ENCODE data around the gene APLNR. TPM values are rescaled to one million over a fixed set of nuclear protein-coding genes. Genes with fewer than 3 reads are reported as not detected.
"Not testable (repeated sequence)": the region's sequence is repeated elsewhere in the genome, so short reads cannot be mapped to it uniquely, and the experiment has no call there.

The APLNR gene
- under 0.01 TPM in 2 replicates for total RNA-seq

DNA sequence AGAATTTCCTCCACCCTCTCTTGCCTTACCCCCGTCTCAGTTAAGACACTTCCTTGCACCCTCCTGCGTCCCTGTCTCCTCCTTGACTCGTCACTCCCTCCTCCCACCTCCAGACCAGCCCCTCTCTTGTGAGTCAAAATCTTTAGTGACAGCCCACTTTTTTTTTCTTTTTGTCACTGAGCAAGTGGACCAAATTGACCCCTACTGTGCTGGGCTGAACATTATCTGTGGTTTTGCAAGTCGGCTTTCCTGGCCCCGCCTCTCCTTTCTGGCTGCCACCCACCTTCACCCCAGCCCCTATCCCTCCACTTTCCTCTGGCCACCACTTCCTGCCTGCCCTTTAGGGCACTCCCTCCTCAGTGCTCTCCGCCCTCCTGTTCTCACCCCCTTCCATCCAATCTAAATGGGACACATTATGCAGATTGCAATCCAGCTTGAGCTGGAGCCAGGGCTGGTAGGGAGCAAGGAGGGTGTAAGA, at the start of gene APLNR:
Gene APLNR, minus strand, starts transcription at position 47 of the 478 bp plus-strand sequence. CDS start 246 bp downstream, outside the sequence.
- no peak for DNase-seq (ENCODE audit: low read depth in 2 of 2)

DNA sequence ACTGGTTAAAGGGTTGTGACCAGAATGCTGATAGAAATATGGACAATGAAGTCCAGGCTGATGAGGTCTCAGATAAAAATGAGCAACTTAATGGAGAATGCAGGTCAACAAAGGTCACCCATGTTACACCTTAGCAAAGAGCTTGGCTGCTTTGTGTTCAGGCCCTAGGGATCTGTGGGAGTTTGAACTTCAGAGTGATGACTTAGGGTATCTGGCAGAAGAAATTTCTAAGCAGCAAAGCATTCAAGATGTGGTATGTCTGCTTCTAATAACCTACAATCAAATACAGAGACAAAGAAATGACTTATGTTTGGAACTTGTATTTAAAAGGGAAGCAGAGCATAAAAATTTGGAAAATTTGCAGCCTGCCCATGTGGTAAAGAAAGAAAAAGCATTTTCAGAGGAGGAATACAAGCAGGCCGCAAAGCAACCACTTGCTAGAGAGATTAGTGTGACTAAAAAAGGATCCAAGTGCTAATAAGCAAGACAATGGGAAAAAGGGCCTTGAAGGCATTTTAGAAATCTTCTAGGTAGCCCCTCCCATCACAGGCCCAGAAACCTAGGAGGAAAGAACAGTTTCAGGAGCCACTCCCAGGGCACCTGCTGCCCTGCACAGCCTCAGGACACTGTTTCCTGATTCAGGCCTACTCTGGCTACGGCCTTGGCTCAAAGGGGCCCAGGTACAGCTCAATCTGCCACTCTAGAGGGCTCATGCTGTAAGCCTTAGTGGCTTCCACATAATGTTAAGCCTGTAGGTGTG, 46.4 kb upstream of the APLNR start:
- no peak for DNase-seq (ENCODE audit: low read depth in 2 of 2)

DNA sequence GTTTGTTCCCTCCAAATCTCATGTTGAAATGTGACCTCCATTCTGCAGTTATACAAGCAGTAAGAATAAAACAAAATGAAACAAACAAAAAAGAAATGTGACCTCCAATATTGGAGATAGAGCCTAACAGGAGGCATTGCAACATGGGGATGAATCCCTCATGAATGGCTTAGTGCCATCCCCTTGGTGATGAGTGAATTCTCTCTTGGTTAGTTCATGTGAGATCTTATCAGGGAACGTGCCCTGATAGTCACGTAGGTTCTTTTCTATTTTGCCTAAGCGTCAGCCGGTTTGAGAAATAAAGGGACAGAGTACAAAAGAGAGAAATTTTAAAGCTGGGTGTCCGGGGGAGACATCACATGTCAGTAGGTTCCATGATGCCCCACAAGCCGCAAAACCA, 44.5 kb upstream of the APLNR start:
- not testable (repeated sequence) for DNase-seq (ENCODE audit: low read depth in 2 of 2)

DNA sequence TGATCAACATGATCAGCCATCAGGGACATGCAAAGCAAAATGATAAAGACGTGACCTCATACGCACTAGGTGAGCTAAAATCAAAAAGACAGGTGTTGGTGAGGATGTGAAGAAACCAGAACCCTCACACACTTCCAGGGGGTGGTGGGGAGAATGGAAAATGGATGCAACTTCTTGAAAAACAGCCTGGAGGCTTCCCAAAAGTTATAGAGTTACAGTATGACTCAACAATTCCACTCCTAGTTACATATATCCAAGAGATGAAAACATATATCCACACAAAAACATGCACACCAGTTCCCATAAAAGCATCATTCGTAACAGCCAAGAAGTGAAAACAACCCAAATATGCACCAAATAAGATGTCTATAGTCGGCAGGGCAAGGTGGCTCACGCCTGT, 42.1 kb upstream of the APLNR start:
- no peak for DNase-seq (ENCODE audit: low read depth in 2 of 2)

DNA sequence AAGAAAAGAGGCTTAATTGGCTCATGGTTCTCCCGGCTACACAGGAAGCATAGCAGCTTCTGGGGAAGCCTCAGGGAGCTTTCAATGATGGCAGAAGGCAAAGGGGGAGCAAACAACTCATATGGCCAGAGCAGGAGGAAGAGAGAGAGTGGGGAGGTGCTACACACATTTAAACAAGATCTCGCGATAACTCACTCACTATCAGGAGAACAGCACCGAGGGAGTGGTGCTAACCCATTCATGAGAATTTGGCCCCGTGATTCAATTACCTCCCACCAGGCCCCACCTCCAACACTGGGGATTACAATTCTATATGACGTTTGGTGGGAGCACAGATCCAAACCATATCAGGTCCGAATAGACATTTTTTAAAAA, 41.7 kb upstream of the APLNR start:
- no peak for DNase-seq (ENCODE audit: low read depth in 2 of 2)

DNA sequence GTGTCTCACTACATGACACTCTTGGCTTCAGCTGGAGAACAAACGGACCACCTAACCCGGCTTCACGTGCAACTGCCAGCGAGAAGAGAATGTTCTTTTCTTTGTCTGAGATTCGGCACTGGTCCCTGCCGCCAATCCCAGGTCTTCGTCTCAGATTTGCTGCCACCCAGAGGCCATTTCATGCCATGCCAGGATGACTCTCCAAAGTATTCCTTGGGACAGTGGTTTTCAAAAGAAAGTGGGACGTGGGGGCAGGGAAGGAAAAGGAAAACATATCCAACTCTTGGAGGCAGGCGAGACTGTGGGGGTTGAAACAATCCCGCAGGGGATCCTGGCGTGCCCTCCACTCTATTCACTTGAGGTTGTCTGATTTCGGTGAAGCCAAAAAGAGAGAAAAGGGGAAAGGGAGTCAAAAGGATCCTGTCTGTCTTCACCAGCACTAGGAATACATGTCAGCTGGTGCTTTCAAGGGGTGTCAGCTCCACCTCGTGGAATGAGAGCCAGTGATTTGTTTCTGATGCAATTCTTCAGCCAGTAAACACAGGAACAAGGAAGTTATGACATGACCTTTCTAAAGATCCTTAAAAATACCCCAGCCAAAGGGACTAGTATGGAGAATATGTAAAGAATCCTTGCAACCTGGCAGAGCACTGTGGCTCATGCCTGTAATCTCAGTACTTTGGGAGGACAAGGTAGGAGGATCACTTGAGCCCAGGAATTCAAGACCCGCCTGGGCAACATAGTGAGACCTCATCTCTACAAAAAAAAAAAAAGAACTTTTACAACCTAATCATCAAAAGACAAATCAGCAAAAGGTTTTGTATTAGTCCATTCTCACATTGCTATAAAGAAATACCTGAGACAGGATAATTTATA, 41.0 kb upstream of the APLNR start:
- DNase-seq (ENCODE audit: low read depth in 2 of 2), result peak; percentile 67 to 90

DNA sequence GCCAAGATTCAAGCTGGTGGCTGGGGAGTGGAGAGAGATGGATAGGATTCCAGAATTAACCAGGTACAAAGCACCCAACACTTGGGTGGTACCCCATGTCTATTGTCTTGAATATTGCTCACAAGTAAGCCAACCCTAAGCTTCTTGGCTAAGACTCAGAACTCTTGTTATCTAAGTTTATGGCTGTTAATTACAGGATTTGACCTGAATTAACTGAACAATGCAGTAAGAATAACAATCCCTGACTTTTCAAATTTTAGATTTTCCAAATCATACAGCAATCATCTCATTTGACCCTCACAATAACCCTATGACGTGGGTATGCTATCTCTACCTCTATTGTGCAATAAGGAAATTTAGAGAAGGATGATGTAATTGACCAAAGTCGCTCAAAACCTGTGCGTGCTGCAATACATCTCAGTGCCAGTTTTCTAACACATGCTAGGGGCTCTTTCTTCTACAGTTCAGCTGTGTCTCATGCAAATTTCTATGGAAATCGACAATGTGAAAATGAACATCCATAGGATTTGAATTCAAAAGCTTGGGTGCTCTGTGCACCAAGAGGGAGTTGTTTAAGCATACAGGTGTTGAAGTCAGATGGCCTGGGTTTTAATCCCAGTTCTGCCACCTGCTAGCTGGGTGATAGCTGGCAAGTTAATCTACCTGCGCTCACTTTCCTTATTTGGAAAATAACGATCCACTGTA, 40.1 kb upstream of the APLNR start:
- DNase-seq (ENCODE audit: low read depth in 2 of 2), result peak in 1 of 2 donors; percentile 74

DNA sequence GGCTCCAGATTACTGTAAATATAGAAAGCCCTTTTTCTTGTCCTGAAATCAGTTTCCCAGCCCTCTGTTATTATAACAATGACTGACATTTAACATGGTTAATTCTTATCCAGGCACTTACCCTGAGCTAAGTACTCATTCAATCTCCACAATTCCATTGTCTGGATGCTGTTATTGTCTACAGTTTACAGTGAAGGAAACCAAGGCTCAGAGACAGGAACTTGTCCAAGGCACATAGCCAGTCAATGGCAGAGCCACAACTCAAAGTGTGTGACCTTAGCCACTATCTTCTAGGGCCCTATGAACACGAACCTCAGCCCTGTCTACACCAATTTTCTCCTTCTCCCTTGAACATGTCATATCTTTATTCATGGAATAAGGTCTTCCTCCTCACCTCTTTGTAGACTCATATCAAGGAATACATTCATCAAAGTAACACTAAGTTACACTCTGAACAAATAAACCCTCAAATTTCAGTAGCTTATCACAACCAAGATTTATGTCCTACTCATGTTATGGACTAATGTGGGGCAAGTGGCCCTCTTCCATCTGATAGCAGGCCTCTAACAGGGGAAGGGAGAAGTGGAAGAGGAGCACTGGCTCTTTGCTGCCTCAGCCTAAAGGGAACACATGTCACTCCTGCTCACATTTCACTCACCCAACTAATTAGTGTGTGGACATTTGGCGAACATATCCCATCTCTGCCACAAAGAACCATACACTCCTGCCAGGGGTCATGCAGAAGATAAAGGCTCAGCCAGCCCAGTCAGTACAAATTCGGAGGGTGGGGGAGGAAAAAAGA, 39.3 kb upstream of the APLNR start:
- peak in 1 of 2 donors; percentile 57 for DNase-seq (ENCODE audit: low read depth in 2 of 2)

DNA sequence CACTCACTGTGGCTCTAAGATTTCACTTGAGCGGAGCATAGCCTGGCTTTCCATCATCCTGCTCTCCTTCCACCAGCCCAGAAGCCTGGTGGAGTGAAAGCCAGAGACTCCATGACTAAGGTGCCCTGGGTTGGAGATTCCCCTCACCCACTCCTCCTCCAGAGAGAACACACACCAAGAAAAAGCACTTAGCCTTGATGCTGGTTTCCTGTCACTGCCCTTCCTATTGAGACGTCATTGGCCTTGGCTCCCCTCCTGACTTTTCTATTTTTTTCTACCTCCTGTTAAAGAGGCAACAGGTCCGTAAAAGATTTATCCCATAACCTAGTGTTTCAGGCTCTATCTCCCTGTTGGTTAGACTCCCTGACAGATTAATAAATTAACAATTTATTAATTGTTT, 38.5 kb upstream of the APLNR start:
- DNase-seq (ENCODE audit: low read depth in 2 of 2), result peak in 1 of 2 donors; percentile 89

DNA sequence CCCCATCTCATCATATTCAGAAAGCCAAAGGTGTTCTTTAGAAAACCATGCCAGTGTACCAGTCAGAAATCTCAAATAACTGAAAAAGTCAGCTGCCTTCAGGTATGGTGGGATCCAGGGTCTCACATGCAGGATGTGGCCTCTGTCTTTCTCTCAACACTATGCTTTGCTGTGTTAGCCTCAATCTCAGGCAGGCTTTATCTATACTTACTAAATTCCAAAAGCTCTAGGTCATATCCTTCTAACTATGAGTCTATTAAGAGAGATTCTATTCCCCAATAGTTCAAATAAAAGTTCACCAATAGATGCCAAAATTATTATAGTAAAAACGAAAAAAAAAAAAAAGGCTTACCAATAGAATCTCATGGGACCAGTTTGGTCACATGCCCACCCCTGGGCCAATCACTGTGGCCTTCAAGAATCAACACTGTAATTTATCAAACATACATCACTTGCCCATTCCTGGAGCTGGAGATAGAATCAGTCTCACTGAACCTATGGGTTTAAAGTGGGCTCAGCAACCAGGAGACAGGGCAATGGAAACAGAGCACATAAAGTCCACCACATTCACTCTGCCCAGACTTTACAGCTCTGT, 38.0 kb upstream of the APLNR start:
- DNase-seq (ENCODE audit: low read depth in 2 of 2), result peak in 1 of 2 donors; percentile 29

DNA sequence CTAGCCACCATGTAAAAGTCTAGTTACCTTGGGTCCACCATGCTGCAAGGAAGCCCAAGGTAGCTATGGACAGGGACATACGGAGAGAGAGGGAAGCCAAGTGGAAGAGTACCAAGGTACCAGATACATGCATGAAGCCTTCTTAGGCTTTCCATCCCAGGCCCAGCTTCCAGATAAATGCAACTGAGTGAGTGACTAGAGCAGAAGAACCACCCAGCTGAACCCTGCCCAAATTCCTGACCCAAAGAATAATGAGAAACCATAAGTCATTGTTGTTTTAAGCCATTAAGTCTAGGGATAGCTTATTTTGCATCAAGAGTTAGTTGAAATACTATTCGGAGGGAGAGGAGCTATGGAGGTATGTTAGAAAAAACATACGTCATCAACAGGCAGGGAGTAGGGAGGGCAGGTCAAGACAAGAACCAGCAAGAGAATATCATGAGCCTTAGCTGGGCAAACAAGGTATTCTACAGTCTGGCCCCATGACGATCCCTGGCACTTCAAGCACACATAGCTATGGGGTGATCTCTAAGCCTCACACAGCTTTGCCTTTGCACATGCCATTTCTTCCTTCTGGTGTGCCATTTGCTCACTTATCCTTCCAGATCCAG, 36.5 kb upstream of the APLNR start:
- no peak for DNase-seq (ENCODE audit: low read depth in 2 of 2)

DNA sequence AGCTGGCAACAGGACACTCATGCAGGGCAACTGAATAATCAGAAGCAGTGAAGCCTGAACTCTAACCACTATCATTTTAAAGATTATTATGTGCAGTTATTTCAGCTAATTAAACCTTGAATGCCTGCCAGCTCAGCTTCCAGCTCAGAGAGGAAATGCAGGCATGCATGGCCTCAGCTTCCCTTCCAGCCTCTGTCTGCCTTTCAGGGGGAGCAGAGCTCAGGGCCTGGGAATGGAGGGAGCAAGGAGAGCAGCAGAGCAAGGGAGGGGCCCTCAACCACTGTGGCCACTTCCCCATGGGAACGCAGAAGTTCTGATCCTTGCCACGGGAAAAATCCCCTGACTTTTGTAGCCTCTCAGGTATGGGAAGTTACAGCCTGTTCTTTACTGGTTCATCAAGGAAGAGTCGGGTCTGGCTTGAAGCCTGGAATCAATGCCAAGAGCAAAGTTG, 32.5 kb upstream of the APLNR start:
- DNase-seq (ENCODE audit: low read depth in 2 of 2), result peak; percentile 39 to 57

DNA sequence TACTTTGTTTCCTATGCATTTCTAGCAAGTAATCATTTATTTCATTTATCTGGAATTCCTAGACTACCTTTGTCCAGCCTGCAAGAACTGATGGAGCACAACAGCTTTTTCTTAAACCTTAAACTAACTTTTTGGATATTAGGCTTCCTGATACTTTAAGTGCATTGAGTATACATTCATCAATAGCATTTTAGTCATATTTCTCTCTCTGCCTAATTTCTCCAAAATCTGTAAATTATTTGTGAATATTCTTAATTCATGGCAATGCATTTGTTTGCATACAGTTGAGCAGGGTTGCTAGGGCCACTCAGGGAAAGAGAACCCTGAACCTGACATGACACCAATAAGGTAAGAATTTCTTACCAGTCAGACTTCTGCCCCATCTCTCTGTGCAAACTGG, 29.1 kb upstream of the APLNR start:
- DNase-seq (ENCODE audit: low read depth in 2 of 2), result no peak

DNA sequence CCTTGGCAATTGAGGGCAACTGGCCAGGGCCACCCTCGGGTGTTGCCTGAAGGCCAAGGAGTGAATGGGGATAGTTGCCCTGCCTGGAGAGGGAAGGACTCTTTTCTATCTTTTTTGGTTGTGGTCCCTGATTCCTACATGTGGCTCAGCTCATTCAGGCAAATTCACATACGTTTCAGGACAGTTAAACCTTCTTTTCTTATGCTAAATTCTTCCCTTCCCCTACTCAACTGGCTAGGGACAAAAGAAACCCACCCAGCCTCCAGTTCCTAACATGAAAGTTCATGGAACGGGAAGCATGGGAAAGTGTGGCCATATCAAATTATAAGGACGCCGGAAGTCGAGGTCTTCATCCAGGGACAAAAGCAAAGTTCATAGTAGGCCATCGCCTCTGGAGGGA, 26.3 kb upstream of the APLNR start:
- DNase-seq (ENCODE audit: low read depth in 2 of 2), result no peak

DNA sequence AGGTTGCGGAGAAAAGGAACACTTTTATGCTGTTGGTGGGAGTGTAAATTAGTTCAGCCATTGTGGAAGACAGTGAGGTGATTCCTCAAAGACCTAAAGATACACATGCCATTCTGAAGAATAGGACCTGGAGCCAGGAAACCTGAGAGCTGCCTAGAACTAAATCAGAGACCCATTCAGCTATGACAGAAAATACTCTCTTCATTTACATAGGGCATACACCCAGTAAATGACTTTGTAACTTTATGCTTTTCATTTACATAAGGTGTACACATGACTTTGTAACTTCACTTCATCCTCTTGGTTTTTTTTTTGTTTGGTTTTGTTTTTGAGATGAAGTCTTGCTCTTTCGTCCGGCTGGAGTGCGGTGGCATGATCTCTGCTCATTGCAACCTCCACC, 25.1 kb upstream of the APLNR start:
- DNase-seq (ENCODE audit: low read depth in 2 of 2), result no peak

DNA sequence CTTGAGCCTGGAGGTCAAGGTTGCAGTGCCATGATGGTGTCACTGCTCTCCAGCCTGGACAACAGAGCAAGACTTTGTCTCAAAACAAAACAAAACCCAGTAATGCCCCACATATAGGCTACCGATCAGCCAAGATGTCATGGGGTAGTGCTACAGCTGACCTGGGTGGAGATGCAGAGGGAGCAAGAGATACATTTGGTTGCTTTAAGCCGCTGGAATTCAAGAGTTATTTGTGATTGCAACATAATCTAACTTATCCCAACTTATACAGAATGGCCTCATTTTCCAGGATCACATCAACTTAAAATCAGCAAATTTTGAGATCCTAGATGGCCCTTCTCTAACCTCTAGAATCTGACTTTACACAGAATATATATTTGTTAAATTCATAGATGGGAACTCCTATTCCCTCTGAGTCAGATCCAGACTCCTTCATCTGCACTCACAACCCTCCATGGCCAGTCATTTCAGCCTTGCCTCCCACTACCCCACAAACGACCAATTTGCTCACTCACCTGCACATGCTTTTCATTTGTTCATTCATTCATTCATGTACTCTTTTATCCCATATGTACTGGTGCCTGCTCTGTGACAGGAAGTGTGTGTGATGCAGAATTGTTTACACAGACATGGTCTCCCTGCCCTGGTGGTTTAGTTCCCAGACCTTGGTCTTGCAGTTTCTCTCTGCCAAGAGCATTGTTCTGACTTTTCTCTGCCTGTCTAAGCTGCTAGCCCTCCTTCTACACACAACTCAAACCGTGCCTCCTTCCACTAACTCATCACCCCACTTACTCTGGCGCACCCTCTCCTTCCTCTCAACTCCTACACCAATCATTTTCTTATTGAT, 24.1 kb upstream of the APLNR start:
- DNase-seq (ENCODE audit: low read depth in 2 of 2), result peak; percentile 51 to 73

DNA sequence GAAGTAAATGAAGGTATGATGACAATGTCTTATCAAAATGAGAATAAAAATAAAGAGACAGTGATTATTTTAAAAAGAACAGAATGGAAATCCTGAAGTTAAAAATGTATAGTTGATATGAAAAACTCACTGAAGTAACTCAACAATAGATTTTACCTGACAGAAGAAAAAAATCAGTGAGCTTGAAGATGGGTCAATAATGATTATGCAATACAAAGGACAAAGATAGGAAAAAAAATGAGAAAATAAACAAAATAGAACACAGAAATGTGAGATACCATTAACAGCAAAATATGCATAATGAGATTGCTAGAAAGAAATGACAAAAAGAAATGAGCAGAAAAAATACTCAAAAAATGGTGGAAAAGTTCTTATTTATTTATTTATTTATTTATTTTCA, 19.1 kb upstream of the APLNR start:
- DNase-seq (ENCODE audit: low read depth in 2 of 2), result no peak

DNA sequence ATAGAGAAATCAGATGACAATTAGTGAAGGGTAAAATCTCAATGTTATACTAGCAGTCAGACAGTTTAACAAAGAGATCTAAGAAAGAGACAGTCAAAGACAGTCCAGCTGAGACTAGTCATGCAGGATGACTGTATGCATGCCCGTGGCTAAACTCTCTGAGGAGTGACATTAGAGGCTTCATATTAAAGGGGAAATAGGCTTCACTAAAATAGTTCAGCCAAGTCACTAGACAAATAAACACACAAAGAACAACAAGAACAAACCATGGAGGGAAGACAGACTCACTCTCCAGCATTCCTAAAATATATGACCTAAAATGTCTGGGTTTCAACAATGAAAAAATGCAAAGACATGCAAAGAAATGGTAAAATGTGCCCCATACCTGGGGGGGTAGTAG, 18.6 kb upstream of the APLNR start:
- DNase-seq (ENCODE audit: low read depth in 2 of 2), result peak in 1 of 2 donors; percentile 14

DNA sequence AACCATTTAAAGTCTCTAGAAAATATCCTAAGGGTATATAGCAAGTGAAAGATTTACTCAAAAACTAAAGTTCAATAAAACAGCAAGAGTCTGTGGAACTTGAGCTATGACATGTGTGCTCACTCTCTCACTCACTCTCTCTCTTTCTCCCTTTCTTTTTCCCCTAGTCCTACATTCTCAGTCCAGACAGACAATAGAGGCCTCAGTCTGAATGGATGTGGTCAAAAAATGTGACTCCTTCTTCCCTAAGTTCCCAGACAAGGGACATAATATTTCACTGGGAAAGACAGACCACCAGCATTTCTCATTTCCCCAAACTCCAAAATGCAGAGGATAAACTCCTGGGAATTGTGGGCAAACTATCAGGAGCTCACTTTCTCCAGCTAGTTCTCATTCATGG, 17.6 kb upstream of the APLNR start:
- DNase-seq (ENCODE audit: low read depth in 2 of 2), result no peak

Measured in lung microvascular endothelial cell (primary cell).